WTC11 (cell line): ENCODE results near the gene USP20.

Experiments used
- CBFB ChIP-seq: sonication (generic); formaldehyde crosslinking; IDR thresholded peaks from 2 replicates; pipeline ENCODE4 v1.8.1; 2022; ENCODE audit warnings: mild to moderate bottlenecking, low read depth, missing genetic modification reagents
- CTCF ChIP-seq: fragments of 200-600 bp; IDR thresholded peaks from 2 replicates; pipeline ENCODE4 v1.8.0; 2022; ENCODE audit warnings: antibody characterized with exemption
- E2F5 ChIP-seq: sonication (generic); formaldehyde crosslinking; IDR thresholded peaks from 2 replicates; pipeline ENCODE4 v1.8.1; 2022; ENCODE audit warnings: mild to moderate bottlenecking, moderate library complexity, missing genetic modification reagents
- JUN ChIP-seq: sonication (generic); formaldehyde crosslinking; IDR thresholded peaks from 2 replicates; pipeline ENCODE4 v1.8.0; 2023; ENCODE audit warnings: mild to moderate bottlenecking, missing genetic modification reagents
- NR2C2 ChIP-seq: sonication (generic); formaldehyde crosslinking; IDR thresholded peaks from 2 replicates; pipeline ENCODE4 v1.8.0; 2022; ENCODE audit warnings: mild to moderate bottlenecking, missing genetic modification reagents
- TF ChIP-seq, protein P1 (sequence below): sonication (generic); formaldehyde crosslinking; IDR thresholded peaks from 2 replicates; pipeline ENCODE4 v1.8.0; 2022; ENCODE audit warnings: mild to moderate bottlenecking, missing genetic modification reagents
- TF ChIP-seq, protein P2 (sequence below): sonication (generic); formaldehyde crosslinking; IDR thresholded peaks from 2 replicates; pipeline ENCODE4 v1.8.1; 2022; ENCODE audit warnings: mild to moderate bottlenecking, missing genetic modification reagents, moderate library complexity, borderline replicate concordance
- TF ChIP-seq, protein P3 (sequence below): sonication (generic); formaldehyde crosslinking; conservative IDR thresholded peaks from 2 replicates; pipeline ENCODE4 v1.8.1; 2022; ENCODE audit warnings: mild to moderate bottlenecking, missing genetic modification reagents
- TF ChIP-seq, protein P4 (sequence below): sonication (generic); formaldehyde crosslinking; IDR thresholded peaks from 2 replicates; pipeline ENCODE4 v1.8.0; 2022; ENCODE audit warnings: mild to moderate bottlenecking, missing genetic modification reagents

GRCh38 chr9:129812385-129812784 is 22.9 kb upstream of the USP20 start:
- TF ChIP-seq JUN (CRISPR knock-in tag) (no peak), CTCF (no peak), NR2C2 (CRISPR knock-in tag) (no peak), E2F5 (CRISPR knock-in tag) (no peak), CBFB (CRISPR knock-in tag) (no peak)
- TF ChIP-seq, protein P1, sequence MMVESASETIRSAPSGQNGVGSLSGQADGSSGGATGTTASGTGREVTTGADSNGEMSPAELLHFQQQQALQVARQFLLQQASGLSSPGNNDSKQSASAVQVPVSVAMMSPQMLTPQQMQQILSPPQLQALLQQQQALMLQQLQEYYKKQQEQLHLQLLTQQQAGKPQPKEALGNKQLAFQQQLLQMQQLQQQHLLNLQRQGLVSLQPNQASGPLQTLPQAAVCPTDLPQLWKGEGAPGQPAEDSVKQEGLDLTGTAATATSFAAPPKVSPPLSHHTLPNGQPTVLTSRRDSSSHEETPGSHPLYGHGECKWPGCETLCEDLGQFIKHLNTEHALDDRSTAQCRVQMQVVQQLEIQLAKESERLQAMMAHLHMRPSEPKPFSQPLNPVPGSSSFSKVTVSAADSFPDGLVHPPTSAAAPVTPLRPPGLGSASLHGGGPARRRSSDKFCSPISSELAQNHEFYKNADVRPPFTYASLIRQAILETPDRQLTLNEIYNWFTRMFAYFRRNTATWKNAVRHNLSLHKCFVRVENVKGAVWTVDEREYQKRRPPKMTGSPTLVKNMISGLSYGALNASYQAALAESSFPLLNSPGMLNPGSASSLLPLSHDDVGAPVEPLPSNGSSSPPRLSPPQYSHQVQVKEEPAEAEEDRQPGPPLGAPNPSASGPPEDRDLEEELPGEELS (CRISPR knock-in tag), result no peak
- TF ChIP-seq, protein P2, sequence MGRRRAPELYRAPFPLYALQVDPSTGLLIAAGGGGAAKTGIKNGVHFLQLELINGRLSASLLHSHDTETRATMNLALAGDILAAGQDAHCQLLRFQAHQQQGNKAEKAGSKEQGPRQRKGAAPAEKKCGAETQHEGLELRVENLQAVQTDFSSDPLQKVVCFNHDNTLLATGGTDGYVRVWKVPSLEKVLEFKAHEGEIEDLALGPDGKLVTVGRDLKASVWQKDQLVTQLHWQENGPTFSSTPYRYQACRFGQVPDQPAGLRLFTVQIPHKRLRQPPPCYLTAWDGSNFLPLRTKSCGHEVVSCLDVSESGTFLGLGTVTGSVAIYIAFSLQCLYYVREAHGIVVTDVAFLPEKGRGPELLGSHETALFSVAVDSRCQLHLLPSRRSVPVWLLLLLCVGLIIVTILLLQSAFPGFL (CRISPR knock-in tag), result no peak
- TF ChIP-seq, protein P3, sequence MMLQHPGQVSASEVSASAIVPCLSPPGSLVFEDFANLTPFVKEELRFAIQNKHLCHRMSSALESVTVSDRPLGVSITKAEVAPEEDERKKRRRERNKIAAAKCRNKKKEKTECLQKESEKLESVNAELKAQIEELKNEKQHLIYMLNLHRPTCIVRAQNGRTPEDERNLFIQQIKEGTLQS (CRISPR knock-in tag), result no peak
- TF ChIP-seq, protein P4, sequence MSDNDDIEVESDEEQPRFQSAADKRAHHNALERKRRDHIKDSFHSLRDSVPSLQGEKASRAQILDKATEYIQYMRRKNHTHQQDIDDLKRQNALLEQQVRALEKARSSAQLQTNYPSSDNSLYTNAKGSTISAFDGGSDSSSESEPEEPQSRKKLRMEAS (CRISPR knock-in tag), result no peak
